Measurements from ENCODE around the gene POR. TPM values are rescaled to one million over a fixed set of nuclear protein-coding genes. Genes with fewer than 3 reads are reported as not detected.

POR gene
- total and polyA plus RNA-seq, 2 of the 13 experiments (the other 11 are each of a cell fraction or from before 2014, with no cell fraction given): 145 to 266 TPM

- TF ChIP-seq DRAP1 (CRISPR knock-in tag; IDR thresholded peaks at IDR 0.05) (peak; percentile 62), PCBP1 (IDR thresholded peaks at IDR 0.05; ENCODE audit: borderline replicate concordance, low read depth, low read length) (peak; percentile 98), TRAFD1 (CRISPR knock-in tag; IDR thresholded peaks at IDR 0.05; ENCODE audit: borderline replicate concordance) (peak; percentile 28; the same call in 1 of the 2 replicates), ZNF253 (CRISPR knock-in tag; IDR thresholded peaks at IDR 0.05; ENCODE audit: borderline replicate concordance) (no peak), ZFY (CRISPR knock-in tag; IDR thresholded peaks at IDR 0.05) (peak; percentile 58), ZNF496 (CRISPR knock-in tag; IDR thresholded peaks at IDR 0.05; ENCODE audit: insufficient replicate concordance) (no peak), PTBP1 (IDR thresholded peaks at IDR 0.05; ENCODE audit: low read depth, low read length, poor library complexity, severe bottlenecking) (peak; percentile 92), MXD1 (CRISPR knock-in tag; IDR thresholded peaks at IDR 0.05) (no peak), SOX13 (IDR thresholded peaks at IDR 0.05) (no peak; the same call in 1 of the 2 replicates), SOX13 (CRISPR knock-in tag; conservative IDR thresholded peaks at IDR 0.05 in 1 of 2, IDR thresholded peaks at IDR 0.05 in 1 of 2) (peak in 1 of 2 experiments; percentile 80; a peak in 2 of 4 replicates), NR2F6 (IDR thresholded peaks at IDR 0.05) (peak; percentile 79), NR2F6 (CRISPR knock-in tag; IDR thresholded peaks at IDR 0.05) (peak; percentile 80), ZNF547 (CRISPR knock-in tag; IDR thresholded peaks at IDR 0.05) (peak; percentile 76; the same call in 1 of the 2 replicates), KLF16 (CRISPR knock-in tag; IDR thresholded peaks at IDR 0.05) (peak in 1 of 2 experiments; percentile 78; a peak in 1 of 4 replicates), ZFP1 (CRISPR knock-in tag; IDR thresholded peaks at IDR 0.05) (peak; percentile 63; the same call in 1 of the 2 replicates), CHD4 (IDR thresholded peaks at IDR 0.05; ENCODE audit: borderline replicate concordance, low read length) (peak; percentile 92; the same call in 1 of the 2 replicates), MAFK (conservative IDR thresholded peaks at IDR 0.05 in 1 of 2, IDR thresholded peaks at IDR 0.05 in 1 of 2; ENCODE audit: low read length in 2 of 2) (no peak), ZNF292 (CRISPR knock-in tag; IDR thresholded peaks at IDR 0.05; ENCODE audit: borderline replicate concordance, low read depth) (peak; percentile 93), BRD4 (CRISPR knock-in tag; IDR thresholded peaks at IDR 0.05) (0 out of 2 replicates have a peak, but pooled peaks have one; percentile 51), MZF1 (CRISPR knock-in tag; IDR thresholded peaks at IDR 0.05; ENCODE audit: borderline replicate concordance) (0 out of 2 replicates have a peak, but pooled peaks have one; percentile 18), ZNF333 (CRISPR knock-in tag; IDR thresholded peaks at IDR 0.05; ENCODE audit: borderline replicate concordance) (0 out of 2 replicates have a peak, but pooled peaks have one; percentile 28), ISX (CRISPR knock-in tag; conservative IDR thresholded peaks at IDR 0.05) (no peak), PHB2 (IDR thresholded peaks at IDR 0.05; ENCODE audit: partially characterized antibody) (no peak), SMC3 (IDR thresholded peaks at IDR 0.05; ENCODE audit: low read length) (peak; percentile 42), ZNF567 (CRISPR knock-in tag; IDR thresholded peaks at IDR 0.05; ENCODE audit: borderline replicate concordance) (peak; percentile 81; the same call in 1 of the 2 replicates), MEIS2 (CRISPR knock-in tag; IDR thresholded peaks at IDR 0.05) (peak; percentile 24; the same call in 1 of the 2 replicates), ZNF232 (CRISPR knock-in tag; IDR thresholded peaks at IDR 0.05; ENCODE audit: borderline replicate concordance) (0 out of 2 replicates have a peak, but pooled peaks have one; percentile 26), ZNF878 (CRISPR knock-in tag; IDR thresholded peaks at IDR 0.05) (no peak; the same call in 1 of the 2 replicates)
Measured at GRCh38 chr7:75905785-75906604, 9.0 kb upstream of the POR start (continued).
